DOHH2 (cell line): ENCODE measurements around the gene SCGB1A1.

Experiments
- H3F3A ChIP-seq: fragments of 200-600 bp; sonication (generic), shearing (Covaris generic); 2 replicates; pipeline ENCODE4 v1.6.0; 2016; ENCODE audit warnings: antibody characterized with exemption, mild to moderate bottlenecking; ENCODE audit not compliant: control insufficient read depth, insufficient read depth
- H3K27ac ChIP-seq: fragments of 200-600 bp; sonication (generic); 2 replicates; pipeline ENCODE4 v1.5.1; 2014; ENCODE audit warnings: low read depth, mild to moderate bottlenecking, low read length, moderate library complexity
- H3K27me3 ChIP-seq: fragments of 200-600 bp; sonication (generic); 2 replicates; pipeline ENCODE4 v1.6.1; 2014; ENCODE audit warnings: mild to moderate bottlenecking, low read length, mixed read lengths; ENCODE audit not compliant: control insufficient read depth
- H3K36me3 ChIP-seq: fragments of 200-600 bp; sonication (generic); 2 replicates; pipeline ENCODE4 v1.6.1; 2014; ENCODE audit warnings: mild to moderate bottlenecking, low read length, moderate library complexity, mixed read lengths; ENCODE audit not compliant: control insufficient read depth
- H3K4me1 ChIP-seq: fragments of 200-600 bp; sonication (generic); 2 replicates; pipeline ENCODE4 v1.6.1; 2014; ENCODE audit warnings: mild to moderate bottlenecking, low read length, mixed read lengths; ENCODE audit not compliant: control insufficient read depth
- H3K4me2 ChIP-seq: fragments of 200-600 bp; sonication (generic); 2 replicates; pipeline ENCODE4 v1.6.0; 2014; ENCODE audit warnings: mild to moderate bottlenecking, low read length, moderate library complexity
- H3K4me3 ChIP-seq: fragments of 200-600 bp; sonication (generic); 2 replicates; pipeline ENCODE4 v1.5.1; 2014; ENCODE audit warnings: mild to moderate bottlenecking, low read length, mixed read lengths
- H3K79me2 ChIP-seq: fragments of 200-600 bp; sonication (generic); 2 replicates; pipeline ENCODE4 v1.6.1; 2014; ENCODE audit warnings: mild to moderate bottlenecking, low read length, mixed read lengths; ENCODE audit not compliant: control insufficient read depth
- H3K9me2 ChIP-seq: fragments of 200-600 bp; sonication (generic); replicated peaks from 2 replicates; pipeline ENCODE4 v1.6.1; 2014; ENCODE audit warnings: mild to moderate bottlenecking, low read length, mixed read lengths; ENCODE audit not compliant: control insufficient read depth
- H3K9me3 ChIP-seq: fragments of 200-600 bp; sonication (generic); 2 replicates; pipeline ENCODE4 v1.6.1; 2014; ENCODE audit warnings: antibody characterized with exemption, low read length, mixed read lengths; ENCODE audit not compliant: control insufficient read depth, insufficient read depth
- H4K20me1 ChIP-seq: fragments of 200-600 bp; sonication (generic); 2 replicates; pipeline ENCODE4 v1.6.0; 2014; ENCODE audit warnings: low read depth, mild to moderate bottlenecking, antibody characterized with exemption, low read length, moderate library complexity; ENCODE audit not compliant: control insufficient read depth, insufficient read depth
- EZH2phosphoT487 ChIP-seq: fragments of 200-600 bp; sonication (generic); IDR thresholded peaks from 2 replicates; pipeline ENCODE4 v1.6.1; 2017; ENCODE audit warnings: borderline replicate concordance, mild to moderate bottlenecking, antibody characterized with exemption, low read length, moderate library complexity, mixed read lengths
- TF ChIP-seq, protein P1 (sequence below): fragments of 200-600 bp; sonication (generic); IDR thresholded peaks from one replicate; pipeline ENCODE4 v1.5.1; 2014; ENCODE audit warnings: antibody characterized with exemption, mild to moderate bottlenecking, low read depth, low read length; ENCODE audit not compliant: poor library complexity, severe bottlenecking

Gene SCGB1A1

GRCh38 chr11:62393735-62394134 is 25.1 kb upstream of the SCGB1A1 start:
- Histone ChIP-seq H3K4me2 (no peak overlapping the region), H3K79me2 (no peaks in the 10 kb centered on the region), H3K4me3 (no peak overlapping the region), H3K27me3 (peaks cover 3% of the 10 kb centered on the region; the same call in 1 of the 2 replicates), H3K9me3 (no peaks in the 10 kb centered on the region), H3K9me2 (no peaks in the 10 kb centered on the region), H3F3A (no peaks in the 10 kb centered on the region), H3K27ac (no peak overlapping the region), H3K36me3 (no peaks in the 10 kb centered on the region), H4K20me1 (no peaks in the 10 kb centered on the region), H3K4me1 (no peaks in the 10 kb centered on the region)
- no peak for TF ChIP-seq EZH2phosphoT487
- TF ChIP-seq, protein P1, sequence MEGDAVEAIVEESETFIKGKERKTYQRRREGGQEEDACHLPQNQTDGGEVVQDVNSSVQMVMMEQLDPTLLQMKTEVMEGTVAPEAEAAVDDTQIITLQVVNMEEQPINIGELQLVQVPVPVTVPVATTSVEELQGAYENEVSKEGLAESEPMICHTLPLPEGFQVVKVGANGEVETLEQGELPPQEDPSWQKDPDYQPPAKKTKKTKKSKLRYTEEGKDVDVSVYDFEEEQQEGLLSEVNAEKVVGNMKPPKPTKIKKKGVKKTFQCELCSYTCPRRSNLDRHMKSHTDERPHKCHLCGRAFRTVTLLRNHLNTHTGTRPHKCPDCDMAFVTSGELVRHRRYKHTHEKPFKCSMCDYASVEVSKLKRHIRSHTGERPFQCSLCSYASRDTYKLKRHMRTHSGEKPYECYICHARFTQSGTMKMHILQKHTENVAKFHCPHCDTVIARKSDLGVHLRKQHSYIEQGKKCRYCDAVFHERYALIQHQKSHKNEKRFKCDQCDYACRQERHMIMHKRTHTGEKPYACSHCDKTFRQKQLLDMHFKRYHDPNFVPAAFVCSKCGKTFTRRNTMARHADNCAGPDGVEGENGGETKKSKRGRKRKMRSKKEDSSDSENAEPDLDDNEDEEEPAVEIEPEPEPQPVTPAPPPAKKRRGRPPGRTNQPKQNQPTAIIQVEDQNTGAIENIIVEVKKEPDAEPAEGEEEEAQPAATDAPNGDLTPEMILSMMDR, result no peak

DNA sequence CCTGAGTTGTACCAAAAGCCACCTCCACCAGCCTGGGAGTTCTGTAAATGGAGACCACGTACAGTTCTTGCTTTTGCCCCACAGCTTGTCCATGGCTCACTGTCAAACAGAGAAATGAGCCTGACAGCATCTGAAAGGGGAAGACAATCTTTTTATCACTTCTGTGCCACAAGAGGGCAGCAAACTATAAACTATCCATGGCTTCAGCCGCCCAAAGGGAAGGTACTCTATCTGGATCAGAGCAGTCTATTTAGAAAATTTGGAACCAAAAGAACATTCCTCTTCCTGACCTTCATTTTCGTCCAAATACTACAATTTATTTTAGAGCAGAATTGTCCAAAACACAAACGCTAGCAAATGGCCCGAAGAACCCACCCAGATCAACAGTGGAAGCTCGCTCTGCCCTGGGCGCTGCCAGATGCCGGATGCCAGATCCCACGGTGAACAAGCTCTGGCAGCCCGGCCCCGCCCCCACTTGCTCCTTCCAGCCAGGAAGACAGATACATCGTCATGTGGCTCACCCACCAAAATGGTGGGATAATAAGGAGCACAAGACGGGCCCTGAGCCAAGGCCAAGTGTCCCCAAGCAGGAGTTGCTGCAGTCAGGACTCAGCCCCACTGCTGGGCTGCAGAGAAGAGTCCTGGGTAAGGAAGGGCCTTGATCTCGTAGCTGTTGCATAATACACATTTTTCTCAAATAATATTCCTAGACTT is 23.9 kb upstream of the SCGB1A1 start:
- H3K4me1 ChIP-seq, result no peaks in the 10 kb centered on the region
- no peak overlapping the region for H3K4me2 ChIP-seq
- no peaks in the 10 kb centered on the region for H3K9me2 ChIP-seq
- no peak overlapping the region for H3K27ac ChIP-seq
- no peaks in the 10 kb centered on the region for H3K9me3 ChIP-seq
- no peak for TF ChIP-seq EZH2phosphoT487
- TF ChIP-seq, protein P1, result peak; percentile 79
- no peak overlapping the region for H3K4me3 ChIP-seq
- no peaks in the 10 kb centered on the region for H4K20me1 ChIP-seq
- H3F3A ChIP-seq, result no peaks in the 10 kb centered on the region
- H3K27me3 ChIP-seq, result peaks cover 3% of the 10 kb centered on the region; the same call in 1 of the 2 replicates
- H3K79me2 ChIP-seq, result no peaks in the 10 kb centered on the region
- no peaks in the 10 kb centered on the region for H3K36me3 ChIP-seq

DNA sequence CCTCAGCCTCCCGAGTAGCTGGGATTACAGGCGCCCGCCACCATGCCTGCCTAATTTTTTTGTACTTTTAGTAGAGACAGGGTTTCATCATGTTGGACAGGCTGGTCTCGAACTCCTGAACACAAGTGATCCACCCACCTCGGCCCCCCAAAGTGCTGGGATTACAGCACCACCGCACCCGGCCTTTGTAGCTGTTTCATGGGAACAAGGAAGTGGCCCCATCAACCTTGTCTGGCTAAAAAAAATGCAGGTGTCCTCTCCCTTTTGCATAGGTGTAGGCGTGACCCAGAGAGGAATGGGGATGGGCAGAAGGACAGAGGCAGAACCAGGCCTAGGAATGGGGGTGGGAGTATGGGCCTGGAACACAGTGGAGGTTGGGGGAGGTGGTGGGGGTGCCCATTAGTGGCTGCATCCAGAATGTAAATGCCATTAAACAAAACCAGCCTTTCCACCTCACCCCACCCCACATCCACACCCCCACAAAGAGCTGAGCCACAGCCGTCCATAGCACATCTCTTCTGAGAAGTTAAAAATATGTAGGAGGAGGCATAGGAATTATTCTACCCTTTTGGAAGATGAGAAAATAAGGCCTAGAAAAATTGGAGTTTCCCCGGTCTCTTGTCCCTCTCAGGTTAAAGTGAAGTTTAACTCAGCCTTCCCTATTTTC is 22.8 kb upstream of the SCGB1A1 start:
- Histone ChIP-seq H3K36me3 (no peaks in the 10 kb centered on the region), H3K79me2 (no peaks in the 10 kb centered on the region), H3K27ac (no peak overlapping the region), H3F3A (no peaks in the 10 kb centered on the region), H3K9me3 (no peaks in the 10 kb centered on the region), H3K9me2 (no peaks in the 10 kb centered on the region), H3K4me3 (no peak overlapping the region), H3K4me2 (no peak overlapping the region), H4K20me1 (0 out of 2 replicates have a peak, but pooled peaks cover 2% of the 10 kb centered on the region), H3K27me3 (peaks cover 3% of the 10 kb centered on the region; the same call in 1 of the 2 replicates), H3K4me1 (no peaks in the 10 kb centered on the region)
- TF ChIP-seq EZH2phosphoT487, result no peak
- TF ChIP-seq, protein P1, result no peak
